OCI-LY3 (cell line): ENCODE data around the gene BEGAIN.

Experiments
- H2AFZ ChIP-seq: fragments of 200-600, 300-600 bp; shearing (Covaris generic); 2 replicates; pipeline ENCODE4 v1.6.0; 2014; ENCODE audit warnings: antibody characterized with exemption, low read depth, low read length
- H3K27ac ChIP-seq: fragments of 200-600, 300-600 bp; sonication (generic); 2 replicates; pipeline ENCODE4 v1.5.1; 2014; ENCODE audit warnings: mild to moderate bottlenecking, low read length, moderate library complexity, mixed read lengths
- H3K27me3 ChIP-seq: fragments of 200-600, 300-600 bp; sonication (generic); 2 replicates; pipeline ENCODE4 v1.6.1; 2014; ENCODE audit warnings: low read depth, low read length, mixed read lengths
- H3K36me3 ChIP-seq: fragments of 200-600, 300-600 bp; sonication (generic); replicated peaks from 2 replicates; pipeline ENCODE3; 2014; ENCODE audit warnings: low read depth, low read length, mixed read lengths
- H3K4me1 ChIP-seq: fragments of 300-600, 200-600 bp; sonication (generic); 2 replicates; pipeline ENCODE4 v1.6.1; 2014; ENCODE audit warnings: low read length, mixed read lengths
- H3K4me2 ChIP-seq: fragments of 200-600, 300-600 bp; sonication (generic); 2 replicates; pipeline ENCODE4 v1.6.1; 2014; ENCODE audit warnings: low read length, mixed read lengths
- H3K4me3 ChIP-seq: fragments of 300-600, 200-600 bp; sonication (generic); 2 replicates; pipeline ENCODE4 v1.5.1; 2014; ENCODE audit warnings: antibody characterized with exemption, mild to moderate bottlenecking, low read length, moderate library complexity
- H3K79me2 ChIP-seq: fragments of 300-600, 200-600 bp; shearing (Covaris generic); 2 replicates; pipeline ENCODE4 v1.6.1; 2014; ENCODE audit warnings: mild to moderate bottlenecking, low read length, mixed read lengths
- H3K9ac ChIP-seq: fragments of 300-600, 200-600 bp; shearing (Covaris generic); 2 replicates; pipeline ENCODE4 v1.6.0; 2014; ENCODE audit warnings: mild to moderate bottlenecking, low read length, moderate library complexity
- H3K9me3 ChIP-seq: fragments of 200-600, 300-600 bp; shearing (Covaris generic); 2 replicates; pipeline ENCODE4 v1.6.1; 2014; ENCODE audit warnings: low read length, mixed read lengths; ENCODE audit not compliant: insufficient read depth
- H4K20me1 ChIP-seq: fragments of 200-600, 300-600 bp; sonication (generic); 2 replicates; pipeline ENCODE4 v1.6.1; 2016; ENCODE audit warnings: low read length, mixed read lengths; ENCODE audit not compliant: insufficient read depth
- CTCF ChIP-seq: fragments of 200-600, 300-600 bp; sonication (generic); IDR thresholded peaks from 2 replicates; pipeline ENCODE4 v1.5.1; 2014; ENCODE audit warnings: antibody characterized with exemption, low read length, low read depth
- EZH2phosphoT487 ChIP-seq: fragments of 200-600 bp; shearing (Covaris generic); IDR thresholded peaks from 2 replicates; pipeline ENCODE4 v1.6.1; 2018; ENCODE audit warnings: antibody characterized with exemption, mixed run types, low read depth

The BEGAIN gene

GRCh38 chr14:100554082-100554677 is 33.0 kb downstream of the BEGAIN start:
- no peak overlapping the region for H3K27ac ChIP-seq
- TF ChIP-seq EZH2phosphoT487 (no peak), CTCF (no peak)
- H3K79me2 ChIP-seq = no peaks in the 10 kb centered on the region
- H2AFZ ChIP-seq = no peak overlapping the region
- no peak overlapping the region for H3K4me2 ChIP-seq
- no peaks in the 10 kb centered on the region for H3K36me3 ChIP-seq
- H3K4me3 ChIP-seq = no peak overlapping the region
- no peaks in the 10 kb centered on the region for H4K20me1 ChIP-seq
- H3K9me3 ChIP-seq = no peaks in the 10 kb centered on the region
- peaks cover 29% of the 10 kb centered on the region for H3K4me1 ChIP-seq
- H3K9ac ChIP-seq = no peak overlapping the region
- H3K27me3 ChIP-seq = no peaks in the 10 kb centered on the region

GRCh38 chr14:100553471-100553870 is 33.7 kb downstream of the BEGAIN start:
- TF ChIP-seq CTCF (no peak), EZH2phosphoT487 (no peak)
- H3K4me1 ChIP-seq = peaks cover 26% of the 10 kb centered on the region
- H2AFZ ChIP-seq = no peak overlapping the region
- no peaks in the 10 kb centered on the region for H3K9me3 ChIP-seq
- H3K4me3 ChIP-seq = no peak overlapping the region
- H3K9ac ChIP-seq = no peak overlapping the region
- no peaks in the 10 kb centered on the region for H4K20me1 ChIP-seq
- no peaks in the 10 kb centered on the region for H3K79me2 ChIP-seq
- no peak overlapping the region for H3K4me2 ChIP-seq
- no peaks in the 10 kb centered on the region for H3K36me3 ChIP-seq
- H3K27me3 ChIP-seq = no peaks in the 10 kb centered on the region
- no peak overlapping the region for H3K27ac ChIP-seq

GRCh38 chr14:100552524-100553125 is 34.6 kb downstream of the BEGAIN start:
- Histone ChIP-seq H2AFZ (no peak overlapping the region), H3K27ac (no peak overlapping the region), H3K36me3 (no peaks in the 10 kb centered on the region), H3K27me3 (no peaks in the 10 kb centered on the region), H3K9me3 (no peaks in the 10 kb centered on the region), H3K4me3 (no peak overlapping the region), H3K79me2 (no peaks in the 10 kb centered on the region), H3K4me2 (no peak overlapping the region), H3K9ac (no peak overlapping the region), H4K20me1 (no peaks in the 10 kb centered on the region), H3K4me1 (peaks cover 26% of the 10 kb centered on the region)
- no peak for TF ChIP-seq CTCF
- TF ChIP-seq EZH2phosphoT487 = no peak

GRCh38 chr14:100551056-100551455 is 36.2 kb downstream of the BEGAIN start:
- H4K20me1 ChIP-seq = no peaks in the 10 kb centered on the region
- no peak overlapping the region for H3K9ac ChIP-seq
- H3K79me2 ChIP-seq = no peaks in the 10 kb centered on the region
- no peaks in the 10 kb centered on the region for H3K27me3 ChIP-seq
- H3K9me3 ChIP-seq = no peaks in the 10 kb centered on the region
- H3K4me1 ChIP-seq = peaks cover 25% of the 10 kb centered on the region
- H3K4me3 ChIP-seq = no peak overlapping the region
- H3K27ac ChIP-seq = no peak overlapping the region
- H3K36me3 ChIP-seq = no peaks in the 10 kb centered on the region
- H3K4me2 ChIP-seq = no peak overlapping the region
- TF ChIP-seq CTCF (no peak), EZH2phosphoT487 (no peak)
- H2AFZ ChIP-seq = no peak overlapping the region
